Osteoblast (primary cell): ENCODE data around the gene NCOA1. TPM values are rescaled to one million over a fixed set of nuclear protein-coding genes. Genes with fewer than 3 reads are reported as not detected.

Experiments
- DNase-seq: peaks from one replicate; pipeline ENCODE4 v3.0.0; 2011; ENCODE audit warnings: low spot score, mixed read lengths; ENCODE audit not compliant: insufficient read length; ENCODE audit errors: missing footprints
- H2AFZ ChIP-seq: 2 replicates; pipeline ENCODE4 v1.6.0; 2011; ENCODE audit warnings: mild to moderate bottlenecking, low read length
- H3K27ac ChIP-seq: 2 replicates; pipeline ENCODE4 v1.5.1; 2011; ENCODE audit warnings: mild to moderate bottlenecking, low read depth, low read length, moderate library complexity
- H3K27me3 ChIP-seq: 2 replicates; pipeline ENCODE4 v1.6.0; 2012; ENCODE audit warnings: mild to moderate bottlenecking, control low read depth, inconsistent platforms, low read length, moderate library complexity; ENCODE audit not compliant: insufficient read depth
- H3K36me3 ChIP-seq: 2 replicates; pipeline ENCODE4 v1.5.1; 2011; ENCODE audit warnings: mild to moderate bottlenecking, low read length, control low read depth, moderate library complexity; ENCODE audit not compliant: insufficient read depth
- H3K4me1 ChIP-seq: 2 replicates; pipeline ENCODE4 v1.5.1; 2011; ENCODE audit warnings: mild to moderate bottlenecking, low read length, control low read depth, moderate library complexity; ENCODE audit not compliant: insufficient read depth
- H3K4me2 ChIP-seq: 2 replicates; pipeline ENCODE4 v1.6.0; 2011; ENCODE audit warnings: mild to moderate bottlenecking, low read length; ENCODE audit not compliant: insufficient read depth
- H3K4me3 ChIP-seq: fragments of 200-600 bp; sonication (generic); 3 replicates; pipeline ENCODE4 v1.5.1; 2012; ENCODE audit warnings: mild to moderate bottlenecking, low read length, inconsistent platforms; ENCODE audit not compliant: insufficient read depth
- H3K79me2 ChIP-seq: 2 replicates; pipeline ENCODE4 v1.6.0; 2012; ENCODE audit warnings: mild to moderate bottlenecking, low read length, control low read depth, inconsistent platforms; ENCODE audit not compliant: insufficient read depth
- H3K9me3 ChIP-seq: 2 replicates; pipeline ENCODE4 v1.5.1; 2011; ENCODE audit warnings: low read depth, low read length, control low read depth
- H4K20me1 ChIP-seq: 2 replicates; pipeline ENCODE4 v1.6.0; 2012; ENCODE audit warnings: mild to moderate bottlenecking, low read length, control low read depth; ENCODE audit not compliant: insufficient read depth
- total RNA-seq: library from RNA; depleted of rRNA; stranded (reverse); fragments of >200 nt; gene quantifications from 2 replicates; pipeline ENCODE4 v1.2.3, GENCODE V29; 2012
- TF ChIP-seq, protein P1 (sequence below): IDR thresholded peaks from 2 replicates; pipeline ENCODE4 v1.5.1; 2011; ENCODE audit warnings: mild to moderate bottlenecking, low read depth, low read length, moderate library complexity; ENCODE audit errors: extremely low read depth

The NCOA1 gene
- total RNA-seq, 1 donor, result 23.2 TPM

DNA sequence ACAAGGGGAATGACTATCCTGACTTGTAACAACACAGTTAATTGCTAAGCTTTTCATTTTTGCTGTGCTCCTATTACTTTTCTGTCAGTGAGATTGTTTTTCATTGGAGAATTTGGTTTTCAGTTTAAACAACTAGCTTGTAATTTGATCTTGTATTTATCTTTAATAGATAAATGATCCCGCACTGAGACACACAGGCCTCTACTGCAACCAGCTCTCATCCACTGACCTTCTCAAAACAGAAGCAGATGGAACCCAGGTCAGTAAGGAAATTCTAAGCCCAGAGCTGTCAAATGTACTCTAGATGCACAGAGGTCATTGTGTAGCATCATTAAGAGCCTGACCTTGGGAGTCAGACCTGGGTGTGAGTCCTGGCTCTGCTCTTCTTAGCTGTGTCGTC, 271.5 kb downstream of the NCOA1 start:
- Histone ChIP-seq H4K20me1 (no peaks in the 10 kb centered on the region), H3K4me3 (no peak overlapping the region), H3K4me1 (no peaks in the 10 kb centered on the region), H3K9me3 (no peaks in the 10 kb centered on the region), H3K79me2 (no peaks in the 10 kb centered on the region), H2AFZ (no peak overlapping the region), H3K36me3 (peaks cover 6% of the 10 kb centered on the region), H3K4me2 (no peak overlapping the region), H3K27ac (no peak overlapping the region), H3K27me3 (no peaks in the 10 kb centered on the region)
- TF ChIP-seq, protein P1, sequence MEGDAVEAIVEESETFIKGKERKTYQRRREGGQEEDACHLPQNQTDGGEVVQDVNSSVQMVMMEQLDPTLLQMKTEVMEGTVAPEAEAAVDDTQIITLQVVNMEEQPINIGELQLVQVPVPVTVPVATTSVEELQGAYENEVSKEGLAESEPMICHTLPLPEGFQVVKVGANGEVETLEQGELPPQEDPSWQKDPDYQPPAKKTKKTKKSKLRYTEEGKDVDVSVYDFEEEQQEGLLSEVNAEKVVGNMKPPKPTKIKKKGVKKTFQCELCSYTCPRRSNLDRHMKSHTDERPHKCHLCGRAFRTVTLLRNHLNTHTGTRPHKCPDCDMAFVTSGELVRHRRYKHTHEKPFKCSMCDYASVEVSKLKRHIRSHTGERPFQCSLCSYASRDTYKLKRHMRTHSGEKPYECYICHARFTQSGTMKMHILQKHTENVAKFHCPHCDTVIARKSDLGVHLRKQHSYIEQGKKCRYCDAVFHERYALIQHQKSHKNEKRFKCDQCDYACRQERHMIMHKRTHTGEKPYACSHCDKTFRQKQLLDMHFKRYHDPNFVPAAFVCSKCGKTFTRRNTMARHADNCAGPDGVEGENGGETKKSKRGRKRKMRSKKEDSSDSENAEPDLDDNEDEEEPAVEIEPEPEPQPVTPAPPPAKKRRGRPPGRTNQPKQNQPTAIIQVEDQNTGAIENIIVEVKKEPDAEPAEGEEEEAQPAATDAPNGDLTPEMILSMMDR, result no peak
- DNase-seq, result no peak

DNA sequence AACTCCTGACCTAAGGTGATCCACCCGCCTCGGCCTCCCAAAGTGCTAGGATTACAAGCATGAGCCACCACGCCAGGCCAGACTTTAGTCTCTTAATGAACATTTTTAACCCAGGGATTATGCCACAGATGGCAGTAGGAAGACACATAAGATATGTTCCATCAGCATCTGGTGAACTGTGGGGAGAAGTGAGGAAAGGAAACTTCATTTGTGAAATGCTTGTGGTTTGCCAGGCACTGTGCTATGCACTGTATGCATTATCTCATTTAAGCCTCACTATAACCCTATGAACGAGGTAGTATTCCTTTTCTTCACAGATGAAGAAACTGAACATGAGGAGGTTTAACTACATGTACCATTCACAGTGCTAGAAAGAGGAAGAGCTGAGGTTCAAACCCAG, 272.8 kb downstream of the NCOA1 start:
- Histone ChIP-seq H3K4me2 (no peak overlapping the region), H3K36me3 (peaks cover 6% of the 10 kb centered on the region), H3K27me3 (no peaks in the 10 kb centered on the region), H2AFZ (no peak overlapping the region), H4K20me1 (no peaks in the 10 kb centered on the region), H3K4me1 (no peaks in the 10 kb centered on the region), H3K27ac (no peak overlapping the region), H3K9me3 (no peaks in the 10 kb centered on the region), H3K4me3 (no peak overlapping the region), H3K79me2 (no peaks in the 10 kb centered on the region)
- TF ChIP-seq, protein P1, result no peak
- DNase-seq, result no peak

DNA sequence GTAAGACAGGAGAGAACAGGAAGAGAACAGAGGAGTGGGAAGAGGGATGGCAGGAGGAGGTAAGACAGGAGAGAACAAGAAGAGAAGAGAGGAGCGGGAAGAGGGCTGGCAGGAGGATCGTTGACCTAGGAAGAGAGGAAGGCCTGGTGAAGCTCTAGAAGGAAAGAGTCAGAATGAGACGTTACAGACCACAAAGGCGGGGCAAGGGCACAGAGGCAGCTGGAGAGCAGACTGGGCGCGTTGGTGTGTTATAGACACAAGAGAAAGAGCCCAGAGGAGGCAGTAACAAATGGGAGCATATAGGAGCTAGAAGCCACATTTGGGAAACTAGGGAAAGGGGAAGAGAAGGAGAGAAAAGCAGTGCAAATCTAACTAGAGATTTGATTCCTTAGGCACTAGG, 275.6 kb downstream of the NCOA1 start:
- Histone ChIP-seq H3K79me2 (no peaks in the 10 kb centered on the region), H3K36me3 (peaks cover 8% of the 10 kb centered on the region), H3K4me3 (no peak overlapping the region), H3K4me1 (no peaks in the 10 kb centered on the region), H2AFZ (no peak overlapping the region), H4K20me1 (no peaks in the 10 kb centered on the region), H3K9me3 (no peaks in the 10 kb centered on the region), H3K4me2 (no peak overlapping the region), H3K27me3 (no peaks in the 10 kb centered on the region), H3K27ac (no peak overlapping the region)
- TF ChIP-seq, protein P1, result no peak
- no peak for DNase-seq

DNA sequence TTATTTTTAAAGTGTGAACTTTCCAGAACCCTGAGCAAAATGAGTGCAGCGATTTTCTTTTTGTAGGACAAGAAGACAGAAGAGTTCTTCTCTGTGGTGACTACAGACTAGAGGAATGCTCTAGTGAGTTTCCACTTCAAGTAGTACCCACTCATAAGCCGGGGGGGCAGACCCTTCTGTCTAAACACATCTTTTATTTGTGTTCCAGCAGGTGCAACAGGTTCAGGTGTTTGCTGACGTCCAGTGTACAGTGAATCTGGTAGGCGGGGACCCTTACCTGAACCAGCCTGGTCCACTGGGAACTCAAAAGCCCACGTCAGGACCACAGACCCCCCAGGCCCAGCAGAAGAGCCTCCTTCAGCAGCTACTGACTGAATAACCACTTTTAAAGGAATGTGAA, 277.0 kb downstream of the NCOA1 start:
- H4K20me1 ChIP-seq, result no peaks in the 10 kb centered on the region
- H3K4me3 ChIP-seq, result no peak overlapping the region
- H2AFZ ChIP-seq, result no peak overlapping the region
- no peak overlapping the region for H3K4me2 ChIP-seq
- H3K36me3 ChIP-seq, result peaks cover 6% of the 10 kb centered on the region
- H3K4me1 ChIP-seq, result no peaks in the 10 kb centered on the region
- H3K27me3 ChIP-seq, result no peaks in the 10 kb centered on the region
- H3K79me2 ChIP-seq, result no peaks in the 10 kb centered on the region
- no peaks in the 10 kb centered on the region for H3K9me3 ChIP-seq
- no peak for DNase-seq
- TF ChIP-seq, protein P1, result no peak
- H3K27ac ChIP-seq, result no peak overlapping the region
